CD4-positive, alpha-beta T cell treated with Interleukin-21 for 1 hour (primary cell): ENCODE measurements around the gene ATAD3C.
"Not testable (repeated sequence)": the region's sequence is repeated elsewhere in the genome, so short reads cannot be mapped to it uniquely, and the experiment has no call there.

ENCODE experiments used
- DNase-seq: peaks from one replicate; pipeline ENCODE4 v3.0.0-alpha.2; 2020

ATAD3C gene

GRCh38 chr1:1479547-1480487 is 30.3 kb downstream of the ATAD3C start:
- DNase-seq = no peak

- not testable (repeated sequence) for DNase-seq
Measured at GRCh38 chr1:1480488-1480867, 31.0 kb downstream of the ATAD3C start.

GRCh38 chr1:1481811-1482210 is 32.3 kb downstream of the ATAD3C start:
- DNase-seq = not testable (repeated sequence)

- DNase-seq = no peak
Measured at GRCh38 chr1:1482856-1483255, 33.4 kb downstream of the ATAD3C start.

GRCh38 chr1:1483714-1484113 is 34.2 kb downstream of the ATAD3C start:
- no peak for DNase-seq

- not testable (repeated sequence) for DNase-seq
Measured at GRCh38 chr1:1484976-1485750, 35.7 kb downstream of the ATAD3C start.

- not testable (repeated sequence) for DNase-seq
Measured at GRCh38 chr1:1485755-1486317, 36.3 kb downstream of the ATAD3C start.

GRCh38 chr1:1487701-1488100 is 38.2 kb downstream of the ATAD3C start:
- no peak for DNase-seq

- DNase-seq = no peak
Measured at GRCh38 chr1:1489231-1489630, 39.7 kb downstream of the ATAD3C start.

GRCh38 chr1:1489861-1490260 is 40.4 kb downstream of the ATAD3C start:
- DNase-seq = no peak

GRCh38 chr1:1490633-1491230 is 41.2 kb downstream of the ATAD3C start:
- no peak for DNase-seq

GRCh38 chr1:1491601-1492000 is 42.1 kb downstream of the ATAD3C start:
- no peak for DNase-seq

GRCh38 chr1:1494311-1494710 is 44.8 kb downstream of the ATAD3C start:
- not testable (repeated sequence) for DNase-seq

- not testable (repeated sequence) for DNase-seq
Measured at GRCh38 chr1:1495461-1495975, 46.0 kb downstream of the ATAD3C start.

- peak; percentile 85 for DNase-seq
Measured at GRCh38 chr1:1504777-1505365, 55.4 kb downstream of the ATAD3C start.

GRCh38 chr1:1505366-1505798 is 55.9 kb downstream of the ATAD3C start:
- DNase-seq = peak; percentile 49

GRCh38 chr1:1505801-1506200 is 56.3 kb downstream of the ATAD3C start:
- DNase-seq = not testable (repeated sequence)

- DNase-seq = no peak
Measured at GRCh38 chr1:1507305-1507704, 57.8 kb downstream of the ATAD3C start.

GRCh38 chr1:1508775-1509464 is 59.4 kb downstream of the ATAD3C start:
- DNase-seq = not testable (repeated sequence)

GRCh38 chr1:1509465-1509850 is 60.0 kb downstream of the ATAD3C start:
- not testable (repeated sequence) for DNase-seq

- peak; percentile 13 for DNase-seq
Measured at GRCh38 chr1:1510912-1511532, 61.5 kb downstream of the ATAD3C start.
